H9 (cell line): ENCODE results near the gene KAT8. TPM values are rescaled to one million over a fixed set of nuclear protein-coding genes. Genes with fewer than 3 reads are reported as not detected.

Source experiments
- DNase-seq: peaks from one replicate; pipeline ENCODE4 v3.0.0-alpha.2; 2017
- H2AFZ ChIP-seq: one replicate; pipeline ENCODE4 v1.6.1; 2013; ENCODE audit warnings: mild to moderate bottlenecking, low read length, control low read depth, moderate library complexity
- H2AK5ac ChIP-seq: 2 replicates; pipeline ENCODE4 v1.6.1; 2013; ENCODE audit warnings: low read length, control low read depth, mixed read lengths; ENCODE audit not compliant: insufficient read length
- H2BK120ac ChIP-seq: one replicate; pipeline ENCODE4 v1.6.1; 2013; ENCODE audit warnings: low read depth, mild to moderate bottlenecking, low read length, control low read depth, inconsistent platforms; ENCODE audit not compliant: poor library complexity, severe bottlenecking
- H2BK12ac ChIP-seq: 2 replicates; pipeline ENCODE4 v1.6.1; 2013; ENCODE audit warnings: low read length, control low read depth, mixed read lengths, low read depth; ENCODE audit not compliant: insufficient read length
- H2BK15ac ChIP-seq: 2 replicates; pipeline ENCODE4 v1.6.1; 2013; ENCODE audit warnings: low read depth, low read length, control low read depth
- H2BK20ac ChIP-seq: one replicate; pipeline ENCODE4 v1.6.1; 2013; ENCODE audit warnings: low read depth, mild to moderate bottlenecking, low read length, control low read depth, inconsistent platforms; ENCODE audit not compliant: poor library complexity, severe bottlenecking
- H2BK5ac ChIP-seq: 2 replicates; pipeline ENCODE4 v1.6.1; 2013; ENCODE audit warnings: low read length, control low read depth, mixed read lengths; ENCODE audit not compliant: insufficient read length
- H3K14ac ChIP-seq: 2 replicates; pipeline ENCODE4 v1.6.1; 2013; ENCODE audit warnings: low read length, control low read depth; ENCODE audit not compliant: insufficient read depth
- H3K18ac ChIP-seq: 2 replicates; pipeline ENCODE4 v1.6.1; 2013; ENCODE audit warnings: low read depth, mild to moderate bottlenecking, mixed read lengths, low read length, control low read depth; ENCODE audit not compliant: insufficient read length
- H3K23ac ChIP-seq: 2 replicates; pipeline ENCODE4 v1.6.1; 2013; ENCODE audit warnings: low read length, control low read depth, mixed read lengths, low read depth; ENCODE audit not compliant: insufficient read length
- H3K23me2 ChIP-seq: 2 replicates; pipeline ENCODE4 v1.6.1; 2013; ENCODE audit warnings: low read depth, mild to moderate bottlenecking, mixed read lengths, low read length, control low read depth; ENCODE audit not compliant: insufficient read length, poor library complexity, severe bottlenecking
- H3K27ac ChIP-seq: 2 replicates; pipeline ENCODE4 v1.5.1; 2013; ENCODE audit warnings: low read length, control low read depth, mixed read lengths, low read depth; ENCODE audit not compliant: insufficient read length
- H3K27me3 ChIP-seq: 2 replicates; pipeline ENCODE4 v1.6.1; 2013; ENCODE audit warnings: low read length, control low read depth, inconsistent platforms; ENCODE audit not compliant: insufficient read depth
- H3K4ac ChIP-seq: 2 replicates; pipeline ENCODE4 v1.6.1; 2013; ENCODE audit warnings: low read depth, mild to moderate bottlenecking, control low read depth, inconsistent platforms, low read length, moderate library complexity
- H3K4me1 ChIP-seq: 2 replicates; pipeline ENCODE4 v1.6.1; 2013; ENCODE audit warnings: low read length, control low read depth, inconsistent platforms; ENCODE audit not compliant: insufficient read depth
- H3K4me2 ChIP-seq: 2 replicates; pipeline ENCODE4 v1.6.1; 2013; ENCODE audit warnings: low read length, control low read depth, mixed read lengths; ENCODE audit not compliant: insufficient read length, insufficient read depth
- H3K56ac ChIP-seq: 2 replicates; pipeline ENCODE4 v1.6.1; 2013; ENCODE audit warnings: low read depth, mild to moderate bottlenecking, mixed read lengths, low read length, control low read depth; ENCODE audit not compliant: insufficient read length
- H3K79me1 ChIP-seq: 2 replicates; pipeline ENCODE4 v1.6.1; 2013; ENCODE audit warnings: low read depth, mild to moderate bottlenecking, moderate library complexity, low read length, control low read depth, inconsistent platforms; ENCODE audit not compliant: insufficient read depth, poor library complexity, severe bottlenecking
- H3K79me2 ChIP-seq: 2 replicates; pipeline ENCODE4 v1.6.1; 2013; ENCODE audit warnings: low read length, control low read depth, inconsistent platforms; ENCODE audit not compliant: insufficient read depth
- H3K9ac ChIP-seq: 2 replicates; pipeline ENCODE4 v1.6.1; 2013; ENCODE audit warnings: low read length, control low read depth, mixed read lengths; ENCODE audit not compliant: insufficient read length; ENCODE audit errors: extremely low read depth
- H3K9me3 ChIP-seq: one replicate; pipeline ENCODE4 v1.6.1; 2013; ENCODE audit warnings: low read depth, low read length, inconsistent platforms; ENCODE audit not compliant: control insufficient read depth
- H3T11ph ChIP-seq: one replicate; pipeline ENCODE4 v1.6.1; 2013; ENCODE audit warnings: mild to moderate bottlenecking, low read length, control low read depth, inconsistent platforms
- H4K20me1 ChIP-seq: one replicate; pipeline ENCODE4 v1.6.1; 2013; ENCODE audit not compliant: control insufficient read depth, insufficient read length, insufficient read depth
- H4K5ac ChIP-seq: 2 replicates; pipeline ENCODE4 v1.6.1; 2013; ENCODE audit warnings: low read depth, mild to moderate bottlenecking, mixed read lengths, low read length, control low read depth; ENCODE audit not compliant: insufficient read length
- H4K8ac ChIP-seq: replicated peaks from 2 replicates; pipeline ENCODE4 v1.6.1; 2013; ENCODE audit warnings: low read length, control low read depth, mixed read lengths, low read depth; ENCODE audit not compliant: insufficient read length
- H4K91ac ChIP-seq: 2 replicates; pipeline ENCODE4 v1.6.1; 2013; ENCODE audit warnings: low read depth, mild to moderate bottlenecking, moderate library complexity, mixed read lengths, low read length, control low read depth; ENCODE audit not compliant: insufficient read length
- H3K27ac Mint-ChIP-seq, 3 experiments: 2 replicates in 2 of 3; 3 replicates in 1 of 3; pipeline ENCODE4 v1.8.0; 2020 to 2021; ENCODE audit warnings: mixed read lengths in 3 of 3, mild to moderate bottlenecking in 1 of 3, moderate library complexity in 1 of 3
- H3K27me3 Mint-ChIP-seq: 2 replicates; pipeline ENCODE4 v1.8.0; 2021; ENCODE audit warnings: low read depth, mild to moderate bottlenecking, moderate library complexity, mixed read lengths
- H3K36me3 Mint-ChIP-seq, 3 experiments: 2 replicates in 2 of 3; 3 replicates in 1 of 3; pipeline ENCODE4 v1.8.0; 2020 to 2021; ENCODE audit warnings: low read depth in 3 of 3, mixed read lengths in 3 of 3; ENCODE audit not compliant: insufficient read depth in 1 of 3
- H3K4me1 Mint-ChIP-seq, 2 experiments: 2 replicates each; pipeline ENCODE4 v1.8.0; 2020; ENCODE audit warnings: mixed read lengths in 2 of 2
- H3K4me3 Mint-ChIP-seq, 2 experiments: 2 replicates in 1 of 2; 3 replicates in 1 of 2; pipeline ENCODE4 v1.8.0; 2020 to 2021; ENCODE audit warnings: mild to moderate bottlenecking in 2 of 2, mixed read lengths in 2 of 2, moderate library complexity in 1 of 2
- H3K9me3 Mint-ChIP-seq, 2 experiments: 2 replicates in 1 of 2; 3 replicates in 1 of 2; pipeline ENCODE4 v1.8.0; 2020; ENCODE audit warnings: mild to moderate bottlenecking in 2 of 2, mixed read lengths in 2 of 2, moderate library complexity in 1 of 2
- CTCF ChIP-seq: fragments of 200-600 bp; sonication (generic); conservative IDR thresholded peaks from 3 replicates; pipeline ENCODE4 v1.8.0; 2021; ENCODE audit warnings: antibody characterized with exemption, mild to moderate bottlenecking
- WGBS: extraction: QIAGEN DNeasy Blood & Tissue Kit; methylation state at CpG from one replicate; pipeline ENCODE4 v1.1.7; 2013; ENCODE audit warnings: missing lambda C conversion rate, low lambda C conversion rate, mixed read lengths; ENCODE audit not compliant: insufficient read length; ENCODE audit errors: extremely low coverage; 5-methylcytosine and 5-hydroxymethylcytosine counted together
- total RNA-seq: library from RNA; stranded (reverse); gene quantifications from 2 replicates; pipeline ENCODE4 v1.2.1, GENCODE V29; 2021

The KAT8 gene
- total RNA-seq, 1 experiment from 2014 or later, result 52.1 TPM

- Histone ChIP-seq H2AFZ (no peak overlapping the region), H4K20me1 (no peaks in the 10 kb centered on the region), H3K27ac (no peak overlapping the region), H3K9ac (no peak overlapping the region), H2AK5ac (no peak overlapping the region), H3K4me2 (no peak overlapping the region), H2BK15ac (no peak overlapping the region), H2BK120ac (no peak overlapping the region), H3K18ac (no peak overlapping the region), H4K8ac (no peak overlapping the region), H3K4me1 (peaks cover 2% of the 10 kb centered on the region; the same call in 1 of the 2 replicates), H3K9me3 (no peaks in the 10 kb centered on the region), H3K23ac (no peak overlapping the region), H4K91ac (no peak overlapping the region), H3K27me3 (no peaks in the 10 kb centered on the region), H3K4ac (no peak overlapping the region), H3K79me2 (no peaks in the 10 kb centered on the region), H4K5ac (no peak overlapping the region), H3K23me2 (no peaks in the 10 kb centered on the region), H3K79me1 (no peaks in the 10 kb centered on the region), H3K56ac (no peak overlapping the region), H3K14ac (no peak overlapping the region), H2BK12ac (no peak overlapping the region), H2BK20ac (no peak overlapping the region), H3T11ph (no peak overlapping the region), H2BK5ac (no peak overlapping the region)
- TF ChIP-seq CTCF, result no peak
- H3K9me3 Mint-ChIP-seq, result no peaks in the 10 kb centered on the region
- peak overlapping the region in 2 of 3 experiments; percentile 1 to 78; a peak in 3 of 7 replicates for H3K27ac Mint-ChIP-seq
- H3K4me3 Mint-ChIP-seq, result no peak overlapping the region
- no peak for DNase-seq
- no CpG with 5 or more reads among the region's 3 CpGs for WGBS
- H3K36me3 Mint-ChIP-seq, result peaks cover 21 to 45% (median 41%) of the 10 kb centered on the region in 3 experiments; a peak in 6 of 7 replicates
- H3K4me1 Mint-ChIP-seq, result peaks cover 6 to 7% of the 10 kb centered on the region in 2 experiments
- no peaks in the 10 kb centered on the region for H3K27me3 Mint-ChIP-seq
Observed at GRCh38 chr16:31125844-31126243, 8.4 kb downstream of the KAT8 start.
